RWPE1 (cell line): ENCODE data around the gene NPAS1.
"Not testable (repeated sequence)": the region's sequence is repeated elsewhere in the genome, so short reads cannot be mapped to it uniquely, and the experiment has no call there.

ENCODE experiments used
- CTCF ChIA-PET: fragments of 350-600 bp; sonication (Branson Sonifier 250); formaldehyde crosslinking; extraction: SDS; loops from one replicate; lab custom pipeline; 2021; lab: Yijun Ruan, JAX
- POLR2A ChIA-PET: fragments of 400-600 bp; formaldehyde crosslinking; extraction: SDS; loops from one replicate; lab custom pipeline; 2020; ENCODE audit warnings: antibody characterized with exemption; ENCODE audit not compliant: low non-redundant PET; lab: Yijun Ruan, JAX
- DNase-seq: peaks from one replicate; pipeline ENCODE4 v3.0.0; 2012; ENCODE audit warnings: low spot score
- H3K27ac ChIP-seq: fragments of 450-650 bp; 2 replicates; pipeline ENCODE4 v1.5.1; 2017
- CTCF ChIP-seq: fragments of 450-650 bp; conservative IDR thresholded peaks from 2 replicates; pipeline ENCODE4 v1.5.1; 2017; ENCODE audit warnings: low read depth, mild to moderate bottlenecking

NPAS1 gene

GRCh38 chr19:47045867-47046470, 26.3 kb downstream of the NPAS1 start:
- POLR2A ChIA-PET, result no interaction called here
- no peak for TF ChIP-seq CTCF
- no peak overlapping the region for H3K27ac ChIP-seq
- DNase-seq, result no peak
- CTCF ChIA-PET, result no interaction called here

GRCh38 chr19:47047272-47047762, 27.7 kb downstream of the NPAS1 start:
- TF ChIP-seq CTCF, result no peak
- DNase-seq, result no peak
- ChIA-PET POLR2A (no interaction called here), CTCF (interaction anchor here (0.6 kb wide), 1 partner anchor 207 kb away, joined by 7 read pairs; no protein-coding TSS in a partner anchor)
- H3K27ac ChIP-seq, result peak overlapping the region; percentile 77

- POLR2A ChIA-PET, result no interaction called here
- no peak for TF ChIP-seq CTCF
- CTCF ChIA-PET, result interaction anchor here (0.6 kb wide), 2 partner anchors 32 to 207 kb away, joined by 3 to 7 read pairs; no protein-coding TSS in a partner anchor
- H3K27ac ChIP-seq, result peak overlapping the region; percentile 77
- DNase-seq, result peak; percentile 97
Observed at GRCh38 chr19:47047763-47048405, 28.2 kb downstream of the NPAS1 start.

GRCh38 chr19:47049307-47049700, 29.7 kb downstream of the NPAS1 start:
- DNase-seq, result no peak
- peak overlapping the region; percentile 77 for H3K27ac ChIP-seq
- CTCF ChIA-PET, result no interaction called here
- POLR2A ChIA-PET, result interaction anchor here (1.0 kb wide), 1 partner anchor 64 kb away, joined by 3 read pairs; the partner anchor contains the start of gene ZC3H4
- no peak for TF ChIP-seq CTCF

- POLR2A ChIA-PET, CTCF ChIA-PET, DNase-seq, H3K27ac ChIP-seq: not testable (repeated sequence)
Observed at GRCh38 chr19:47050562-47050961, 30.9 kb downstream of the NPAS1 start.

- ChIA-PET CTCF (interaction anchor here (0.7 kb wide), 1 partner anchor 160 kb away, joined by 3 read pairs; no protein-coding TSS in a partner anchor), POLR2A (no interaction called here)
- no peak for DNase-seq
- no peak overlapping the region for H3K27ac ChIP-seq
- no peak for TF ChIP-seq CTCF
Observed at GRCh38 chr19:47056411-47056810, 36.8 kb downstream of the NPAS1 start.

GRCh38 chr19:47057328-47057727, 37.7 kb downstream of the NPAS1 start:
- POLR2A ChIA-PET, result no interaction called here
- CTCF ChIA-PET, result no interaction called here
- peak overlapping the region; percentile 20; the same call in 1 of the 2 replicates for H3K27ac ChIP-seq
- TF ChIP-seq CTCF, result no peak
- no peak for DNase-seq
